Endothelial cell of hepatic sinusoid (primary cell): ENCODE data around the gene IARS2.
"Not testable (repeated sequence)": the region's sequence is repeated elsewhere in the genome, so short reads cannot be mapped to it uniquely, and the experiment has no call there.

Experiments
- in situ Hi-C: cut with HindIII; loops from 2 replicates; pipeline ENCODE4 v1.10.0; 2017; ENCODE audit warnings: low sequenced_read_pairs

IARS2 gene

DNA sequence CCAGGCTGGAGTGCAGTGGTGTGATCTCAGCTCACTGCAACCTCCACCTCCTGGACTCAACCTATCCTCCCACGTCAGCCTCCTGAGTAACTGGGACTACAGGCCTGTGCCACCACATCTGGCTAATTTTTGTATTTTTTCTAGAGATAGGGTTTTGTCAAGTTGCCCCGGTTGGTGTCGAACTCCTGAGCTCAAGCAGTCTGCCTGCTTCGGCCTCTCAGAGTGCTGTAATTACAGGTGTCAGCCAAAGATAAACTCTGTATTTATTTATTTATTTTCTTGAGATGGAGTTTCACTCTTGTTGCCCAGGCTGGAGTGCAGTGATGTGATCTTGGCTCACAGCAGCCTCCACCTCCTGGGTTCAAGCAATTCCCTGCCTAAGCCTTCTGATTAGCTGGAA is 18.7 kb downstream of the IARS2 start:
- in situ Hi-C loops, result not testable (repeated sequence)

DNA sequence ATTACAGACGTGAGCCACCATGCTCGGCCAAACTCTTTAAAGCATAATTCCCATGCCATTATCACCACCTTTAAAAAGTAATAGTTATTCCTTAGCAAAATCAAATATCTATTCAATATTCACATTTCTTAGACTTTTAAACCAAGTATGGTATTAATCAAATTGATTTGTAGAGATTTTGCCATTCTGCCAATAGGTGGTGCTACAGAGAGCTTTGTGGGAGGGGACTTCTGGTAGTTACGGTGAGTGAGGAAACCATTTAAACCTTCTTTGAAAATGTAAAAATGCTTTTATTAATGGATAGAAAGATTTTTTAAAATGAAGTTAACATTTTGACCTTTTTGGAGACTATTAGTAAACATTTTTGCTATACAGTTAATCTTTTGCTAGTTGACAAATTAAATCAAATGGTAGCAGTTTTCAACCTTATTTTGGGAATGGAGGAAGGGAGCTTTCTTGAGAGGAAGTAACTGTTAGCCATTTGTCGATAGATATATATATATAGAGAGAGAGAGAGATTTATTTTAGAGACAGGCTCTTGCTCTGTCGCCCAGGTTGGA is 19.3 kb downstream of the IARS2 start:
- in situ Hi-C loops, result no loop called here

DNA sequence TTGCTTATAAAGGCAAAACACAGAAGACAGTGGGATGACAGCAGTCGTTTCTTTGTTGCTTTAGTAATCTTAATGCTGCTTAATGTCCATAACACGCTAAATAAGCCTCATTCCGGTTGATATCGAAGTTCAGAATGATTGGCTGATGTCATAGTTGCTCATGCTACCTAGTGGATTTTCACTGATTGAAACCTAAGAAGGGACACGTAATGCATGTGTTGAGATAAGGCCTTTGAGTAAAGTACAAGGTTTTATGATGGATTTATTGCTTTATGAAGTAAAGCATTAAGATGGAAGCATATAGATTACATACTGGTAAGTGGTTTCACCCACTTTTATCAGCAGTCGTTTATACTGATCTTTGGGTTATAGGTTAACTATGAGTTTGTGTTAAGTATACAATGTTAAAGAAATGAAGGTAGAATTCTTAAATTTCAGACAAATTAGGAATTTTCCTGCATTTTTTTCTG is 25.1 kb downstream of the IARS2 start:
- in situ Hi-C loops, result no loop called here

DNA sequence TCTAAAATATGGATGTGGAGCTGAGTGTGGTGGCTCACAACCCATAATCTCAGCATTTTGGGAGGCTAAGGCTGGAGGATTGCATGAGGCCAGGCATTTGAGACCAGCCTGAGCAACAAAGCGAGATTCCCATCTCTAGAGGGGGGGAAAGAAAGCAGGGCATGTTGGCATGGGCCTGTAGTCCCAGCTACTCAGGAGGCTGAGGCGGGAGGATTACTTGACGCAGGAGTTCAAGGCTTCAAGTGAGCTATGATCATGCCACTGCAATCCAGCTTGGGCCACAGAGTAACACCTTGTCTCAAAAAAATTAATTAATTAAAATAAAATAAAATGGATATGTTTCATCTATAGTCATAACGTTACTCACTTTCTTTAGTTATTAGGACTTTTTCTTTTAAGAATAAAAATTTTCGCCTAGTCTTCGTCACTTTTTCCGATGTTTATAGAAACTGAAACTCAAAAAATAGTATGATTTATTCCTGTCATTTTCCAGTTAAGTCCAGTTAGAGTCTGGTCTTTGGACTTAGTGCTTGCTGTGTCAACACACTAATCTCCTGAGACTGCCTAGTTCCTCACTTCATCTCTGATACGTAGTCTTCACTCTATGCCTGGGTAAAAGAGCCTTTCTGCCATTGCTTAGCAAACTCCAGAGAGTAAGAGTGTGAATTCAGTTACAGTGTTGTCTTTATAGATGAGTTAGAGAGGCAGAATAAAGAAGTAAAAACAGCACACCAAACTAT is 28.0 kb downstream of the IARS2 start:
- in situ Hi-C loops, result loop anchor here (5.0 kb wide), 1 partner anchor 55 kb away; no protein-coding TSS in a partner anchor

DNA sequence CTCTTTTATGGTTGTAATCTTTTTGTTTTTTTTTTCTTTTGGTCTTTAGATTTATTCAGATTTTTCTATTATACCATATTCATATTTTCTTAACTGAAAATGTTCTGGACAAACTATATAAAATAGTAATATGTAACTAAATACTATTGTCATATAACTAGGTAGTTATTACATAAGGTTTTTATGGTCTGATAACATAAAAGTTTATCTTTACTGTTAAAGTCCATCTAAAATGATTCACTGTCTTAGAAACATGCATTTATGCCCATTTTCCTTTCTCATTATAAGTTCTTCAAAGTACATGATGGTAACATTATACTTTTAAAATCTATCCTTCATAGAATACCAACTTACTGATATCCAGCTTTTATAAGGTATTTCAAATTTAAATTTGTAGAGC is 29.1 kb downstream of the IARS2 start:
- in situ Hi-C loops, result loop anchor here (5.0 kb wide), 1 partner anchor 56 kb away; no protein-coding TSS in a partner anchor

DNA sequence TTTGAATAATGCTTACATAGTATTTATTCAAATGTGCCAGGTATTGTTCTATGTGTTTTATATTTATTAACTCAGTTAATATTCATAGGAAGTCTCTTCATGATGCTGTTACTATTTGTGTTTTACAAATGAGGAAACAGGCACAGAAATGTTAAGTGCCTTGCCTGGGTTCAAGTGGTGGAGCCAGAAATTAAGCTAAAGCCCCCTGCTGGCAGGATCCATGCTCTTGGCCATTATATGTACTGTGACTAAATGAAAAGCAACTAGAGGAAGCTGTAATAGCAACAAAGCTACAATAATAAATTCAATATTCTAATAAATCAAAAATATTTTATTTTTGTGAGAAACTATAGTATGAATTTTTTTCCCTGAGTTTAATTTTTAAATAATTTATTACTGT is 30.0 kb downstream of the IARS2 start:
- in situ Hi-C loops, result loop anchor here (5.0 kb wide), 1 partner anchor 57 kb away; no protein-coding TSS in a partner anchor

DNA sequence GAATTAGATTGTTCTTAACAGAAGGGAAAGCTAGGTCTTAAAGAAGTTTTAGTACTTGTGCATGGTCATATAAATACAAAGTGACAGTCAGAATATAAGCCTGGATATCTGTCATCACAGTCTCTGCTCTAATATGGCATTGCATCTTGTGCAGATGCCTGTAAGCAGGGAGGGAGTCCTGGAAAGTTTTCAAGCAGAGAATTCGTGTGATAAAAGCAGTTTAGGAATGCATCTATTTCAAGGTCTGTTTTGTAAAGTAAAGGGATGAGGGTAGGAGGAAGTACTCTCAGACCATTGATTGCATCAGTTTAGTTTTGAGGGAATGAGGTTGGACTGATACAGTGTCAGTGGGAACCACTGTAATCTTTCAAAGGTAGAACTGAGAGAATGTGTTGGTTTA is 30.6 kb downstream of the IARS2 start:
- in situ Hi-C loops, result loop anchor here (5.0 kb wide), 1 partner anchor 57 kb away; no protein-coding TSS in a partner anchor

DNA sequence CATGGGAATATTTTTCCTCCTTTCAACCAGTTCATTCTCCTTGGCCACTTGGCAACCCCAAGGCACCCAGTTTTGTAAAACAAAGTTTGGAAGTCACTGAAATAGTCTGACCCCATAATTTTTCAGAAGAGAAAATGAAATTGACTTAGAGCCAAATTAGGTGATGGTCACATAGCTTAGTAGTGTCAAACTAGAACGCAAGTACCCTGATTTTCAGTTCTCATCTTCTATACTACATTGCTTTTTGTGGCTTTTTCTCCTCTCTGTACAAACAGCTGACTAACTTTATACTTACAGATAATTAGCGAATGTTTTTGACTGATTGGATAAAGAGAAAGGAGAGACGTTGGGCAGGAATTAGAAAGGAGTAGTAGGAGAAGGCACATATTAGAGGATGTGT is 33.1 kb downstream of the IARS2 start:
- in situ Hi-C loops, result no loop called here

DNA sequence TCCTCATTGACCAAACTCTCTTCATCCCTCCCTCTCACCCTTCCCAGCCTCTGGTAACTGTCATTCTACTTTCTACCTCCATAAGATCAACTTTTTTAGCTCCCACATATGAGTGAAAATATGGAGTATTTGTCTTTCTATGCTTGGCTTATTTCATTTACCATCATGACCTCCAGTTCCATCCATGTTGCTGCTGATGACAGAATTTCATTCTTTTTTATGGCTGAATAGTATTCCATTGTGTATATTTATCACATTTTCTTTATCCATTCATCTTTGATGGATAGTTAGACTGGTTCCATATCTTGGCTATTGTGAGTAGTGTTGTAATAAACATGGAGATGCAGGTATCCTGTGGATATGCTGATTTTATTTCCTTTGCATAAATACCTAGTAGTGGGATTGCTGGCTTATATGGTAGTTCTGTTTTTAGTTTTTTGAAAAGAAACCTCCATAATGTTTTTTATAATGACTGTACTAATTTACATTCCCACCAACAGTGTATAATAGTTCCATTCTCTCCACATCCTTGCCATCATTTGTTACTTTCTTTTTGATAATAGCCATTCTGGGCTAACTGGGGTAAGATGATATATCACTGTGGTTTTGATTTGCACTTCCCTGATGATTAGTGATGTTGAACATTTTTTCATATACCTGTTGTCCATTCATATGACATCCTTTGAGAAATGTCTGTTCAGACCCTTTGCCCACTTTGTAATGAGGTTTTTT is 35.7 kb downstream of the IARS2 start:
- in situ Hi-C loops, result no loop called here

DNA sequence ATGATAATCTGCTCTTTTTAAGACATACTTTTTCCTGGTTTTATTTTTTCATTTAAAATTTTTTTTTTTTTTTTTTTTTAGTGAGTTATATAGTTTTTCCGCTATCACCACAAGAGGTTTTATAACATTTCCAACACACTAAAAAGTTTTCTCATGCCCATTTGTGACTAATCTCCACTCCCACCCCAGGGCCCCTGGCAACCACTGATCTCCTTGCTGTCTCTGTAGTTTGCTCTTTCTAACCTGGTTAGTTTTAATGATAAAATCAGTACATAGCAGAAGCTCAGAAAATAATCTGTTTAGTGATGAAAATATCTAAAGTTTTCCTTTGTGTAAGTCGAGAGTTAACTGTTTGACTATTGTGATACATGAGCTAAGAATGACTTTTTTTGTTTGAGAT is 41.8 kb downstream of the IARS2 start:
- in situ Hi-C loops, result no loop called here

DNA sequence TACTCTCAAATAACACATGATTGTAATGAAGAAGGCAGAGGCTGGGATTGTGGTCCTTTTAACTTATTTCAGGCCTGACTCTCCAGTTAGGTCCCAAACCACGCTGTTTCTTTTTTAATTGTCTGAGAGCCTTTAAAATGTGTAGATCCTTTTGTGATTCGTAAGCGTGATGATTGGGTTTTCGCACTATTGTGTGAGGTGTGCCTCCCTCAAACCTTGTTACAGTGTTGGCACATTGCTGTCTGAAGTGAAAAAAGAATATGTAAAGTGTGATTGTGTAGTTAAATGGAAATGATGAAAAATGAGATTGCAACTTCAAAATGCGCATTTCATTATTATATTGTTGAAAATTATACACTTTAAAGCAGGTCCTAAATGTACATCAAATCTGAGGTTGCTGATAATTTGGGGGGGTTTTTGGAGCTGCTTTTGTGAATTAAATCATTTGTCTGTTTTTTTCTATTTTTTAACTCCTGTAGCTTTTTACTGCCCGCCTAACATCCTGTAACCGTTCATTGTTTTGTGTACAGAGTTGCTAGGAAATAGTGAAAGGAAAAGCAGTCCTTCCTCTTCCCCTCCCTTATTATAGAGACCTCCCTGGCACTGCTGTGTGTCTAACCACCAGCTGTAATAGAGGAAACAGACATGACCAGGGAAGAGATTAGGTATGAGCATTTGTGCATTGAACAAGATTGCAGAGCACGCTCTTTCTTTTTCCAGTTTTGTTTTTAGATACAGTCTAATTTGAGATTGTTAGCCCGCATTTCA is 43.3 kb downstream of the IARS2 start:
- in situ Hi-C loops, result no loop called here

DNA sequence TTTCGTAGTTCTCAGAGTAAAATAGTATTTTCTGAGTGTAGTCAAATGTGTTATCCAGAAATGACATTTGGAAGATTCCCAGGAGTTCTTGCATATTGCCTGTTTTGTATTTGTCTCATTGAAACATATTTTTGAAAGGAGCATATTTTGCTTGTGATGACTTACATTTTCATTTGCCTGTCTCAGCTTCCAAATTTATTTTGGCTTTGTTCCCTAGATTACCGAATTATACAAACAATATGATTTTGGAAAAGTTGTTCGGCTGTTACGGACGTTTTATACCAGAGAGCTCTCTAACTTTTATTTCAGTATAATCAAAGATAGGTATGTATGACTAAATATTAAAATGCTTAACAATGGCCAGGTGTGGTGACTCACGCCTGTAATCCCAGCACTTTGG is 46.0 kb downstream of the IARS2 start:
- in situ Hi-C loops, result no loop called here

DNA sequence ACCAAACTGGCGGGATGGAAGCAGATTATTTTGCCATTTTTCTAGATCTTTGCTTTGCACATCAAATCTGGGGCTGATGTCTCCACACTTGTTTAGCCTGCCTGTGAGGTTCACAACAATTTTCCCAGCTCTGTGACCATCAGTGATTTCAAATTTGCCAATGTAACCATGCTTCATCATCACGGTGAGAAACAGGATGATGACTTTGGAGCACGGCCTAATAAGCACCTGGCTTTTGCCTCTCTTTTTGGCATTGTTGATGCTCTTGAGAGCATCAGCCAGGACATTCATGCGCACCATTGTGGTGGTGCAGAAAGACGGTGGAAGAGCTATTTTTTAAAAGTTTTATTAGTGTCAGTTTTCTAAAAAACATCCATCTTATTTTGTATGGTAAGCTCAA is 50.1 kb downstream of the IARS2 start:
- in situ Hi-C loops, result no loop called here

DNA sequence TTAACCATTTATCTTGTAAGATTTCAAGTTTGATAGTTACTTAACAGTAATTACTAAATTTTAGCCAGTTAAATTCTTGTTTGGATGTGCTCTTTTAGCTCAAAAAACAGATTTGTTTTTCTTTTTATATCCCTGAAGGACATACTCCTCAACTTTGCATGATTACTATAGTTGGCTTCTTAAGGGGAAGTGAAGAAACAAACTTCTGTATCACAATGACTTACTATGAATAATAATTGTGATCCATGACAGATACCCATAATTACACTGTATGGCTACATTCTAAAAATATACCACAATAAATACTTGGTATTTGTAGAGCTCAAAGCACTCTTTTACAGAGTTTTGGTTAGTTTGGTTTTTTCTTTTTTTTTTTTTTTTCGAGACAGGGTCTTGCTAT is 55.8 kb downstream of the IARS2 start:
- in situ Hi-C loops, result loop anchor here (5.0 kb wide), 2 partner anchors 53 to 82 kb away; no protein-coding TSS in a partner anchor

DNA sequence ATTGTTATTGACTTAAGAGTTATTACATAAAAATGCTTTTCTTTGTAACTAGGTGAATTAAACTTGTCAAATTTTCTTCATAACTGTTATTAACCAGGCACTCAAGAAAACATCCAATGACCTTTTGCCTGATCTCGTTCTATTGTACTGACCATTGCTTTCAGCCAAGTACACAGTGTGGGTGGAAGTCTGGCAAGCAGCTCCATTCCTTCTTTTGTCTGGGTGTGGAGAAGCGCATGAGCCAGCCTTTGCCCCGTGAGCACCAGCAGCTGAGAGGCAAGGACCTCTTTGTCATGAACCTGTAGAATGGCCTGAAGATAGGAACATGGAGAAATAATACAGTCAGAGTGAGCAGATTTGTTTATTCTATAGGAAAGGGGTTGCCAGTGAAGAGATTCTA is 57.5 kb downstream of the IARS2 start:
- in situ Hi-C loops, result no loop called here

DNA sequence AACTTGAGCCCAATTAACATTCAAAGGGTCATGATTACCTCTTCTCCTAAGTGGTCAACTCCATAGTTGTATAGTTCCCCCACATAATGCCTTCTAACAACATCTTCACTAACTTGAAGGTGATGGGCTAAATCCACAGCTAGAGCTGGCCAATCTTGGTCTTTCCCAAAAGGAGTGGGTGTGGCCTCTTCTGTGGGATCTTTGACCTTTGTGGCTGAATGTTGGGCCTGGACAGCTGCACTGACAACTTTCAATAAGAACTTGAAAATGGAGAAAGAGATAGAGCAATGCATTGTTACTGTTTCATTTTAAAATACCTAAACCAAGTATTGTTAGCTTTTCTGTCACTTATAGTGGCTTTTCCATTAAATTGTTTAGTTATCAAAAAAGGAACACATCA is 59.2 kb downstream of the IARS2 start:
- in situ Hi-C loops, result no loop called here

DNA sequence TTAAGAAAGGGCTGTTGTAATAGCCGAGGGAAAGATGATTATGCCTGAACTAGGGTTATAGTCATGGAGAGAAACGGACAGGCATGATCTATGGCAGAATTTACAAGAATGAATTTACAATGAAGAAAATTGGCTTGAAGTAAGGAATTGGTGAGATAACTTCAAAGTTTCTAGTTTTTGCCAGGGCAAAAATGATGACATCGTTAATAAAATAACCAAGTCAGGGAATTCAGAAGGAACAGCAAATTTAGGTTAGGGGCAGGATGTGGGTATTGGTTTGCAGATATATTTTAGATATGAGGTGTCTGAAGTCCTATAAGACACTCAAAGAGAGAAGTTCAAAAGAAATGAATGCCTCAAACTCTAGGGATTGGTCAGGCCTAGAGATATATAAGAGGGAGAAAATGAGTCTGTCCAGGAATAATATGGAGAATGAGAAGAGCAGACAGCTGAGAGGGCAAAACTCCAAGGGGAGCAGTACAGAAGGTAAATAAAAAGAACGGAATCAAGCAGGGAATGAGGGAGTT is 62.8 kb downstream of the IARS2 start:
- in situ Hi-C loops, result no loop called here

DNA sequence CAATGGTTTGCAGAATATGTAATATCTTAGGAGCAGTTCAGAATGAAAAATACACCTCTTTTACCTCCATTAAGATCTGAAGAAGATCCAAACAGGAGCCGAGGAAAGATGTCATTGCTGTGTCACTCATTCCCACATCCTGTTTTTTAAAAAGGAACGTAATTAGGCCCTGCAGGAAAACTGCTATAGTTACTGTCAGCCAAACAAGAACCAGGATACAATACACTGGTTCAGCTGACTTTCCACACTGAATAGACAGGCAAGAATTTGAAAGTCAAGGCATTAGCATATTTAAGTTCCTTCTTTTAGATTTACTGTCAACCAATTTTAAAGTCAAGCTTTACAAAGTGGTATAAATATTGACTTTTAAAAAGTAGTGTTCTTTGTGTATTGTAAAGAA is 63.8 kb downstream of the IARS2 start:
- in situ Hi-C loops, result no loop called here

DNA sequence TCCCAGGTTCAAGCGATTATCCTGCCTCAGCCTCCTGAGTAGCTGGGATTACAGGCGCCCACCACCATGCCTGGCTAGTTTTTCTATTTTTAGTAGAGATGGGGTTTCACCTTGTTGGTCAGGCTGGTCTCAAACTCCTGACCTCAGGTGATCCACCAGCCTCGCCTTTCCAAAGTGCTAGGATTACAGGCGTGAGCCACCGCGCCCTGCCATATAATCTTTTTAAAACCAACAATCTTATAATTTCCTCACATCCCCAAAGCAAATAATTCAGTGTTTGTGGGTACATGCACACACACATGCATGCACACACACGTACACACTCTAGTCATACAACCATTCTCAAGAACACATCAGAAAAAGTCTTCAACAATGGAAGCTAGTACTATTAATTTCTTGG is 64.6 kb downstream of the IARS2 start:
- in situ Hi-C loops, result not testable (repeated sequence)

DNA sequence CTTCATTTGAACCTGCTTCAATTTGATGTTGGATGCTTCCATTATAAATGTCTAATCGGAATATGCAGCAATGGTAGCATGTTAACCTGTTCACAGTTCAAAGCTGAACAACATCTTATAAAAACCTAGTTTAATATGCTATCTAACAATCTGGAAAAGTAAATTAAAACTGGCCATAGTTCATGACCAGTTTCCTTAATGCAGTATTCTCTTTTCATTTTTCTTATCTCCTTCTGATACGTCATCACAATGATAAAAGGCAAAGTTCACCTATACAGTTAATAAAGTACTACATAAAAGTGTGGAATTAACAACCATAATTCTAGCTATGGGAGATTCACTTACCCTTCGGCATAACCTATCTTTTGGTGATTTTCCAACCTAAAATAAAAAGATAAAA is 65.1 kb downstream of the IARS2 start:
- in situ Hi-C loops, result no loop called here

DNA sequence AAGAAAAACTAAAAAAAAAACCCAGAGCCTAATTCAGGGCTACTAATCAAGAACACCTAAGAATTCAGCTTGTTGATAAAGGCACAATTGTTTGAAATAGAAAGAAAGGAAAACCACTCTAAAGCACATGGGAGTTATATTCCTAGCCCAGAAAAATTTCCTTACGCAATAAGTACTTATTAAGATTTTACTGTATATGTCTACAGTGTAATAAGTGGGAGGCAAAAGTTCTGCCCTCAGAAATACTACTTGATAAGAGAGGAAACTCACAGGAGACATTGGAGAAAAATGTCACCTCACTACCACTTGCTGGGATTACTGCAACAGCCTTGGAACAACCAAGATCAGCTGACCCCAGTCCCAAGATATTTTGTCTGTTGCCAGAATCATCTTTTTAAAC is 66.1 kb downstream of the IARS2 start:
- in situ Hi-C loops, result no loop called here
